Neural progenitor cell (in vitro differentiated cells): ENCODE measurements around the gene CLCN2. TPM values are rescaled to one million over a fixed set of nuclear protein-coding genes. Genes with fewer than 3 reads are reported as not detected.

Experiments used
- DNase-seq: peaks from one replicate; pipeline ENCODE4 v3.0.0-alpha.2; 2016; ENCODE audit warnings: low spot score
- H2AFZ ChIP-seq: fragments of 200-600 bp; sonication (generic); replicated peaks from 2 replicates; pipeline ENCODE4 v1.6.1; 2016; ENCODE audit warnings: antibody characterized with exemption
- H3F3A ChIP-seq: fragments of 200-600 bp; sonication (generic); 2 replicates; pipeline ENCODE4 v1.6.1; 2016; ENCODE audit warnings: antibody characterized with exemption, low read depth
- H3K27ac ChIP-seq: fragments of 200-600 bp; sonication (generic); 2 replicates; pipeline ENCODE4 v1.5.1; 2016; ENCODE audit warnings: mild to moderate bottlenecking
- H3K27me3 ChIP-seq: fragments of 200-600 bp; sonication (generic); 2 replicates; pipeline ENCODE4 v1.6.1; 2016; ENCODE audit warnings: mild to moderate bottlenecking, moderate library complexity
- H3K36me3 ChIP-seq: fragments of 200-600 bp; sonication (generic); 2 replicates; pipeline ENCODE4 v1.5.1; 2016
- H3K4me1 ChIP-seq: fragments of 200-600 bp; sonication (generic); 2 replicates; pipeline ENCODE4 v1.6.1; 2016; ENCODE audit warnings: mixed run types
- H3K4me2 ChIP-seq: fragments of 200-600 bp; sonication (generic); 2 replicates; pipeline ENCODE4 v1.6.1; 2016
- H3K4me3 ChIP-seq: fragments of 200-600 bp; sonication (generic); 2 replicates; pipeline ENCODE4 v1.5.1; 2016
- H3K79me2 ChIP-seq: fragments of 200-600 bp; sonication (generic); 2 replicates; pipeline ENCODE4 v1.6.1; 2016; ENCODE audit warnings: low read depth
- H3K9ac ChIP-seq: fragments of 200-600 bp; sonication (generic); 2 replicates; pipeline ENCODE4 v1.6.1; 2016
- H3K9me3 ChIP-seq: fragments of 200-600 bp; sonication (generic); 2 replicates; pipeline ENCODE4 v1.5.1; 2016; ENCODE audit warnings: low read depth
- H4K20me1 ChIP-seq: fragments of 200-600 bp; sonication (generic); 2 replicates; pipeline ENCODE4 v1.6.1; 2016; ENCODE audit warnings: low read depth
- H3K27ac Mint-ChIP-seq: 3 replicates; pipeline ENCODE4 v1.8.0; 2021; ENCODE audit warnings: mixed read lengths
- H3K27me3 Mint-ChIP-seq: 2 replicates; pipeline ENCODE4 v1.8.0; 2022; ENCODE audit warnings: low read depth, mild to moderate bottlenecking, inconsistent platforms, moderate library complexity, mixed read lengths; ENCODE audit not compliant: insufficient read depth
- H3K36me3 Mint-ChIP-seq: 3 replicates; pipeline ENCODE4 v1.8.0; 2021; ENCODE audit warnings: mixed read lengths
- H3K4me1 Mint-ChIP-seq: 3 replicates; pipeline ENCODE4 v1.8.0; 2021; ENCODE audit warnings: mixed read lengths
- H3K4me3 Mint-ChIP-seq: 3 replicates; pipeline ENCODE4 v1.8.0; 2021; ENCODE audit warnings: mild to moderate bottlenecking, moderate library complexity, mixed read lengths
- H3K9me3 Mint-ChIP-seq: 3 replicates; pipeline ENCODE4 v1.8.0; 2020; ENCODE audit warnings: mixed read lengths
- EZH2 ChIP-seq: fragments of 200-600 bp; sonication (generic); IDR thresholded peaks from 2 replicates; pipeline ENCODE4 v1.6.1; 2017; ENCODE audit warnings: antibody characterized with exemption, mild to moderate bottlenecking, moderate library complexity
- EZH2phosphoT487 ChIP-seq: fragments of 200-600 bp; sonication (generic); IDR thresholded peaks from 2 replicates; pipeline ENCODE4 v1.6.1; 2017; ENCODE audit warnings: antibody characterized with exemption
- total RNA-seq: library from RNA; depleted of rRNA; stranded (reverse); fragments of >200 nt; gene quantifications from 2 replicates; pipeline ENCODE4 v1.2.3, GENCODE V29; 2015; ENCODE audit warnings: low replicate concordance
- TF ChIP-seq, protein P1 (sequence below): fragments of 200-600 bp; sonication (generic); IDR thresholded peaks from 2 replicates; pipeline ENCODE4 v1.5.1; 2017; ENCODE audit warnings: antibody characterized with exemption, mild to moderate bottlenecking

The CLCN2 gene
- total RNA-seq, 1 donor from 2014 or later, result 16.5 TPM

DNA sequence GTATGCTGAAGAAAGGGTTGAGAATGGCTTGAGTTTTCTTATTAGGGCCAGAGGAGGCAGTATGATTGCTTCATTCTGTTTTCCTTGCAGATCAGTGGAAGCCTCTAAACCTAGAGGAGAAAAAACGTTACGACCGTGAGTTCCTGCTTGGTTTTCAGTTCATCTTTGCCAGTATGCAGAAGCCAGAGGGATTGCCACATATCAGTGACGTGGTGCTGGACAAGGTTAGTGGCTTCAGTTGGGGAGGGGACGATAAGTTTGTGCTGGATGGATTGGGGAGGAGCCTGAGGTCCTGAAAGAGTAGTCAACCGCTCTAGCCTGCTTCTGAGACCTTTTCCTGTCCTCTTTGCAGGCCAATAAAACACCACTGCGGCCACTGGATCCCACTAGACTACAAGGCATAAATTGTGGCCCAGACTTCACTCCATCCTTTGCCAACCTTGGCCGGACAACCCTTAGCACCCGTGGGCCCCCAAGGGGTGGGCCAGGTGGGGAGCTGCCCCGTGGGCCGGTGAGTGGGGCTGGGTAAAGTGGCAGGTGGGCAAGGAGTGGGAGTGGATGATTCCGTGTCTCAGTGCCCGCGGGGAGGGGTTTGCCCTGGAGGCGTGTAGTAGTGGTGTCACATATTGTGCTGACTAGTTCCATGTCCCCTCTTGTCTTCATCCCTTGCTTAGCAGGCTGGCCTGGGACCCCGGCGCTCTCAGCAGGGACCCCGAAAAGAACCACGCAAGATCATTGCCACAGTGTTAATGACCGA lies 38.5 kb downstream of the CLCN2 start:
- H3K4me3 Mint-ChIP-seq, result no peak overlapping the region
- H3K36me3 Mint-ChIP-seq, result peaks cover 56% of the 10 kb centered on the region
- H3K27ac Mint-ChIP-seq, result no peak overlapping the region
- H3K4me1 ChIP-seq, result no peaks in the 10 kb centered on the region
- peaks cover under 1% of the 10 kb centered on the region for H3K4me1 Mint-ChIP-seq
- no peaks in the 10 kb centered on the region for H3F3A ChIP-seq
- peaks cover 4% of the 10 kb centered on the region for H3K27me3 Mint-ChIP-seq
- H3K36me3 ChIP-seq, result no peaks in the 10 kb centered on the region
- peaks cover 50% of the 10 kb centered on the region for H4K20me1 ChIP-seq
- H3K27ac ChIP-seq, result no peak overlapping the region
- peaks cover 31% of the 10 kb centered on the region for H3K79me2 ChIP-seq
- no peaks in the 10 kb centered on the region for H3K9me3 ChIP-seq
- H3K4me2 ChIP-seq, result no peak overlapping the region
- no peak for DNase-seq
- TF ChIP-seq EZH2 (no peak), EZH2phosphoT487 (no peak)
- TF ChIP-seq, protein P1, sequence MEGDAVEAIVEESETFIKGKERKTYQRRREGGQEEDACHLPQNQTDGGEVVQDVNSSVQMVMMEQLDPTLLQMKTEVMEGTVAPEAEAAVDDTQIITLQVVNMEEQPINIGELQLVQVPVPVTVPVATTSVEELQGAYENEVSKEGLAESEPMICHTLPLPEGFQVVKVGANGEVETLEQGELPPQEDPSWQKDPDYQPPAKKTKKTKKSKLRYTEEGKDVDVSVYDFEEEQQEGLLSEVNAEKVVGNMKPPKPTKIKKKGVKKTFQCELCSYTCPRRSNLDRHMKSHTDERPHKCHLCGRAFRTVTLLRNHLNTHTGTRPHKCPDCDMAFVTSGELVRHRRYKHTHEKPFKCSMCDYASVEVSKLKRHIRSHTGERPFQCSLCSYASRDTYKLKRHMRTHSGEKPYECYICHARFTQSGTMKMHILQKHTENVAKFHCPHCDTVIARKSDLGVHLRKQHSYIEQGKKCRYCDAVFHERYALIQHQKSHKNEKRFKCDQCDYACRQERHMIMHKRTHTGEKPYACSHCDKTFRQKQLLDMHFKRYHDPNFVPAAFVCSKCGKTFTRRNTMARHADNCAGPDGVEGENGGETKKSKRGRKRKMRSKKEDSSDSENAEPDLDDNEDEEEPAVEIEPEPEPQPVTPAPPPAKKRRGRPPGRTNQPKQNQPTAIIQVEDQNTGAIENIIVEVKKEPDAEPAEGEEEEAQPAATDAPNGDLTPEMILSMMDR, result no peak
- H3K27me3 ChIP-seq, result no peaks in the 10 kb centered on the region
- no peak overlapping the region for H3K9ac ChIP-seq
- H3K9me3 Mint-ChIP-seq, result no peaks in the 10 kb centered on the region
- H3K4me3 ChIP-seq, result no peak overlapping the region
- H2AFZ ChIP-seq, result no peak overlapping the region

GRCh38 chr3:184321666-184322065 lies 39.7 kb downstream of the CLCN2 start:
- H2AFZ ChIP-seq, result no peak overlapping the region
- no peak overlapping the region for H3K27ac ChIP-seq
- TF ChIP-seq EZH2phosphoT487 (no peak), EZH2 (no peak)
- TF ChIP-seq, protein P1, result no peak
- no peak overlapping the region for H3K4me2 ChIP-seq
- peaks cover 58% of the 10 kb centered on the region for H3K36me3 Mint-ChIP-seq
- no peaks in the 10 kb centered on the region for H3K27me3 ChIP-seq
- no peak overlapping the region for H3K4me3 Mint-ChIP-seq
- peaks cover 2% of the 10 kb centered on the region for H3K4me1 ChIP-seq
- H3K9ac ChIP-seq, result no peak overlapping the region
- H4K20me1 ChIP-seq, result peaks cover 62% of the 10 kb centered on the region
- no peaks in the 10 kb centered on the region for H3K36me3 ChIP-seq
- H3K9me3 Mint-ChIP-seq, result no peaks in the 10 kb centered on the region
- no peaks in the 10 kb centered on the region for H3K9me3 ChIP-seq
- no peak for DNase-seq
- peaks cover 4% of the 10 kb centered on the region for H3K27me3 Mint-ChIP-seq
- peaks cover 11% of the 10 kb centered on the region for H3K4me1 Mint-ChIP-seq
- H3K79me2 ChIP-seq, result peaks cover 44% of the 10 kb centered on the region
- H3K27ac Mint-ChIP-seq, result no peak overlapping the region
- H3K4me3 ChIP-seq, result no peak overlapping the region
- H3F3A ChIP-seq, result no peaks in the 10 kb centered on the region

- H3K36me3 Mint-ChIP-seq, result peaks cover 50% of the 10 kb centered on the region
- TF ChIP-seq EZH2, result no peak
- TF ChIP-seq EZH2phosphoT487, result no peak
- TF ChIP-seq, protein P1, result no peak
- Histone ChIP-seq H3K9ac (no peak overlapping the region), H3K27ac (no peak overlapping the region), H3K79me2 (peaks cover 60% of the 10 kb centered on the region), H3K27me3 (no peaks in the 10 kb centered on the region), H3K4me3 (no peak overlapping the region), H3K9me3 (no peaks in the 10 kb centered on the region), H3K4me2 (no peak overlapping the region), H3F3A (no peaks in the 10 kb centered on the region), H4K20me1 (peaks cover 72% of the 10 kb centered on the region), H3K4me1 (peaks cover 13% of the 10 kb centered on the region), H2AFZ (no peak overlapping the region), H3K36me3 (no peaks in the 10 kb centered on the region)
- H3K27ac Mint-ChIP-seq, result no peak overlapping the region
- no peaks in the 10 kb centered on the region for H3K9me3 Mint-ChIP-seq
- peaks cover 19% of the 10 kb centered on the region for H3K4me1 Mint-ChIP-seq
- no peak overlapping the region for H3K4me3 Mint-ChIP-seq
- peaks cover 4% of the 10 kb centered on the region for H3K27me3 Mint-ChIP-seq
- DNase-seq, result no peak
Measured at GRCh38 chr3:184320104-184320445, 41.3 kb downstream of the CLCN2 start.
